NCI-H510A (cell line): ENCODE data around the gene ANO7.
A peak's percentile ranks its signal among the peaks of the same experiment; 100 is the strongest.

Source experiments
- DNase-seq: peaks from one replicate; lab custom pipeline; 2025; lab: John Stamatoyannopoulos, UW

ANO7 gene

DNA sequence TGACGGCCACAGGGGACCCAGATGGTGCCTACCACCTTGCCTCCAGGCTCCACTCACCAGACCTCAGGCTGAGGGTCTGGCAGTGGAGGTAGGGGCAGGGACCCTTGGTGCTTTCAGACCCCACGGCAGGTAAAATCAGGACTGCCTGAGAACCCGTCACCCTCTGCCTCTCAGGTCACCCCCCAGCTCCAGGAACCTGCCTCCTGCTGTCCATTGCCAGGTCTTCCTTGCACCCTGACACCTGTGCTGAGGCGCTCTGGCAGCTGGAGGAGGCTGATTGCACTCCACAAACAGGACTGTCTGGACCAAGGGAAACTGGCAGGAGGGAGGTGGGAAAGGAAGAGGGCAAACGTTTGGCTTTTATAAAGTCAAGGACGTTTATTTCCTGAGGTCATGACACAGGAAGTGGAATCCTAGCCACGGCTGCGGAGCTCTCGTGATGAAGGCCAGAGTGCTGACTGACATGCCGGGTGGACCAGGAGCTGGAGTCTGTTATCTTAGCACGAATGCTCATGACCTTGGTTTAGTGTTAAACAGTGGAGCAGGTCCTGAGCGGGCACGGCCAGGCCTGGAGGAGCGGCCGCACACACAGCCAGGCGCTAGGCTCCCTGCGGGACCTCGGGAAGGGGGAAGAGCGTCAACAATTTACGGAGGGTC, 40.5 kb downstream of the ANO7 start:
- no peak for DNase-seq

DNA sequence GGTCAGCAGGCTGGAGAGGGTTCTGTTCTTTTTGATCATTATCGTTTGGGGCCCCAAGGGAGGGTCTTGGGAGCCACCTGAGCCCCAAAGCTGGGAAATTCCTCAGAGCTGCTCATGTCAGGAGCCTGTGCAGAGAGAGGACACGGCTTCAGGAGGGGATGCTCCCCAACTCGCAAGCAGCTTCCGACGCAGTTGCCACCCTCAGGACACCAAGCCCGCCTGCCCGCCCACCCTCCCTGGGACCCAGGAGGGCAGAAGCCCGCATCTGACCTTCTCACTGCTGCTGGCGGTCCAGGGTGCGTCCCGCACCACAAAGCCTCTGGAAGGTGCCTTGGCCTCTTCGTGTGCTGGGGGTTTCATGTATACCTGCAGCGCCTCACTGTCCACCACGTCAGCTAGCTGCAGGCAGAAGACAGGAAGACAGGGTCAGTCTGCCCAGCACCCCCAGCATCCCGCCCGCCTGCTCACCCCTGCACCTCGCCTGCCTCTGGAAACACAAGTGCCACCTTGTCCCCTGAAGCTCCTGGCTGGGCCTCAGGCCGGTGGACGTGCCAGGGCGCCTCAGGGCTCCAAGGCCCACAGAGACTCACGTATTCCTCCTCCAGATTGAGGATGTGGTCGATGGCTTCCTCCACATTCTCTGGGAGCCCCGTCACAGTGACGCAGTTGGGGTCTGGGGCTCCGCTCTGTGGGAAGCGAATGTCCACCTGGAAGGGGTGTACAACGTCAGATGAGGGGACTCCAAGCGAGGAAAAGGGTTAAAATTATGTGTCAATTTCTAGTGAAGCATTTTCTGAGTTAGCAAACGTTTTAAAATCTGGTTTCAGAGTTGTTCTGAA, 41.3 kb downstream of the ANO7 start:
- no peak for DNase-seq

DNA sequence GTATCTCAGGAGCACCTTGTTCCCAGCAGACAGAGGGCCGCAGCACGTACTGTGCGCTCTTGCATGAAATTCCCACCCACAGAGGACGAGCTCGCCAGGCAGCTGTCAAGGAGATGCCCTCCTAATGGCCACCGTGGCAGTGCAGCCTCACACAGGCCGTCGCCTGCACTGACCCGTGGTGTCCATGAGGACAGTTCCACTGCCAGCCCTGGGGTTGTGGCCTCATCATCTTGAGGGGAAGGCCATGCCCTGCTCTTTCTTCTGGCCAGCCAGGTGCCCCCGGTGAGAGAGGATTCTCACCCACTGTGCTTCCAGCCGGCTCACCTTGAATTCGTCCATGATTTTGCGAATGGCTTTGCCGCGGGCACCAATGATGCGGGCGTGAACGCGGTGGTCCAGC, 42.0 kb downstream of the ANO7 start:
- DNase-seq, result no peak

DNA sequence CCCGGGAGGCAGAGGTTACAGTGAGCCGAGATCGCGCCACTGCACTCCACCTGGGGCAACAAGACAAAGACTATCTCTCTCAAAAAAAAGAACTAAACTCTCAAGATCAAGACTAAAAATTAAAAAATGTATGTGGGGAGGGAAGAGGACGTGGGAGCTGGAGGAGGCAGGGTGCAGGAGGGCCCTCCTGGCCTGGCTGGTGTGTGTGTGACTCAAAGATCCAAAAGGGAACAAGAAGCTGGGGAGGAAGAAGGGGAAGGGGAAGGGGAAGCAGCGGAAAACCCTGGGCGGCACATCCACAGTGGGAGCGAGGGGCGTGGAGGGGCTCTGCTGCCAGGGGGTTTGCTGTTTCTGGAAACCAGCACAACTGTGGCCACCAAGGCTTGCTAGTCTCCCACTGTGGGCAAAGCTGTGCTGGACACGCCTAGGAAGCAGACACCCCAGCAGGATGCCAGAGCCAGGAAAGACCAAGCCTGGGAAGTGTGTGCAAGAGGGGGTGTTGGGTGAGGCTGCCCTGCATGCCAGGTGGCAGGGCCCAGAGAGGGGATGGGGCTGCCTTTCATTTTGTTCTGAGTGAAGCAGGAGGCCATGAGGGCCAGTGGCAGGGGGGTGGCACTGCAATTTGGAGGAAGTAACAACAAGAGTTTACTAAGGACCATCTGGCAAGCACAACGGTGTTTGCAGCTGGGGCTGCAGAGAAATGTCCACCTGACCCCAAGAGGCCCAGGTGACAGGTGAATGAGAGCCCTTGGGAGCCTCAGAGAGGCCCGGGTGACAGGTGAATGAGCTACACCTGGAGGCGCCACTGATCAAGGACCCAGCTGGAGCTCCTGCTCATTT, 44.5 kb downstream of the ANO7 start:
- peak; percentile 85 for DNase-seq

DNA sequence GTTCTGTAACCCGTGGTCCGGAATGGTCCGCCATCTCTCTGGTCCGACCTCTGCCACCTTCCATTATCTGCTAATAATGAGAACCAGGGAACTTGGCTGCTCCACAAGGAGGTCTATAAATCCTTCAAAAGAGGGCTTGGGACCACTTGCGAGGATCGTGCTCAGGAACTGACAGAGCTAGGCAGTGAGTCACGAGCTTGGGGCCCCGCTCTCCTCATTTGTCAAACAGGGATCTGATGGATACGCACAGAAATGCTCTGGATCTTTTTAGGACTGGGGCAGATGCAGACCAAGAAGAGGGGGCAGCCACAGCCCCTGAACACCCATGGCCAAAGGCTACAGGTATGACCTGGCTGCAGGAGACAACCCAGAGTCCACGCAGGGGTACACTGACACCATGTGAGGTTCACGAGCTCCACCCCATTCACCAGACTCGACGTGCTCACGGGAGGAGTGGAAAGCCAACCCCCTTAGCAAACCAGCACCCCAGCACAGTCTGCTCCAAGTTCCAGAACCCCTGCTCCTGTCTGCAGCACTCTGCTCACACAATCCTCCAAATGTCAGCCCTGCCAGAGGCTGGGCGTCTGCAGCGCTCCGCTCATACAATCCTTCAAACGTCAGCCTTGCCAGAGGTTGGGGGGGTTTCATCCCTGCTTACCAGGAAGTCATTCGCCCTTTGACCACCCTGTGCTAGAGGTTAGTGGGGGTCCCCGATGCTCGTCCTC, 45.8 kb downstream of the ANO7 start:
- DNase-seq, result no peak

- no peak for DNase-seq
Measured at GRCh38 chr2:241234962-241235740, 46.7 kb downstream of the ANO7 start.

DNA sequence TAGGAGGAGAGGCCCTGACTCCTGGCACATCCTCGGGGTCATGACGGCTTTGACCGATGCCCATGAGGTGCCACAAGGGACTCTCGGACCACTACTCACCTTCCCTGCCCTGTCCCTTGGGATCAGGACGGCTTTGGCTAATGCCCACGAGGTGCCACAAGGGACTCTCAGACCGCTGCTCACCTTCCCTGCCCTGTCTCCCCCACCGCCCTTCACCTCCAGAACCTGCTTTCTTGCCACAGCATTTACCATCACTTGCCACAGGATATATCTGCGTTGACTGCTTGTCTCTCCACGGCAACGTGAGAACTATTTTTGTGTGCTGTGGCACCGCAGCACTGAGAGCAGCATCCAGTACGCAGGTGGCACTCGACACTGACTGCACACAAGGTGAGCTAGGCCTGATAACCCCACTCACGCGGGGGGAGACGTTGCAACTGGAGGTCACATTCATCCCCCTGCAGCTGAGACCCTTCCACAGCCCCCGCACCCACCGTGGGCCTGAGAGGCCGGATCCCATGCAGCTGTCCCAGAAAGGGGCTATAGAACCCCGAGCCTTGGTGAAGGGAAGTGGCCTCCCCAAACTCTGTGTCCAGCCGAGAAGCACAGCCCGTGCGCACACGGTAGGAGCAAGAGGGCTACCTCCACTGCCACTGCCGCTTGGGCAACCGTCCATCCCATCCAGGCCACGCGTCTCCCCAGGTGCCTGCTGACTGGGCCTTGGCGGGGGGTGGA, 47.5 kb downstream of the ANO7 start:
- no peak for DNase-seq

DNA sequence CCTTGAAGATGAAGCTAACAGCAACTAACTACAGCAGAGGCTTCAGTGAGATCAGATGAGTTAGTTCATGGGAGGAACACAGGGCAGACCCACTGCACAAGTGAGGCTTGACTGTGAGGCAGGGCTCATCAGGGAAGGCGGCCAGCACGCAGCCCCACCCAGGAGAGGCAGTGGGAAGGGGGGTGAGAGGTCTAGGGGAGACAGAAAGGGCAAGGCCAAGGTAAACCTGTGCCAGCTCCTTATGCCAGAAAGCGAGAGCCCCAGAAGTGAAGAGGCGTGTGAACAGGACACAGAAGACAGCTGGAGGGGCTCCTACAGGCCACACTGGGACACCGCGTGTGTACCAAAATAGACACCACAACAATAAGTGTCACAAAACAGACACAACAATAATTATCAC, 48.6 kb downstream of the ANO7 start:
- DNase-seq, result no peak

DNA sequence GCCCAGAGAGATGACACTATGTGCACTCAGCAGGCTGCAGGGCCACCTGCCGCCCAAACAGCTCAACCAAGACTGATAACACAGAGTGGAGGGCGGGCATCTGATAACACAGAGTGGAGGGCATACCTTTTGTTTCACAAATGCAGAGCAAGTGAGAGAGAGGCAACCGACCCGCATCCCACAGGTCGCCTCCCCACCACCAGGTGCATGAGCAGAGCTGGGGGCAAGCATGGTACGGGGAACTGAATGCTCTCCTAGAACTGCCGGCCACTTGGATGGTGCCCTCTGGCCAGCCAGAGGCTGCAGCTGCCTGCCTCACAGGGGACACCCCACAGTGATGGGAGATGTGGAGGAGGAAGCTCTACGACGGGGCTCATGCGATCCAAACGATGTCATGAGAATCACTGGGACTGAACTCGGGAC, 49.5 kb downstream of the ANO7 start:
- DNase-seq, result peak; percentile 26

GRCh38 chr2:241238693-241239198, 50.3 kb downstream of the ANO7 start:
- DNase-seq, result no peak

DNA sequence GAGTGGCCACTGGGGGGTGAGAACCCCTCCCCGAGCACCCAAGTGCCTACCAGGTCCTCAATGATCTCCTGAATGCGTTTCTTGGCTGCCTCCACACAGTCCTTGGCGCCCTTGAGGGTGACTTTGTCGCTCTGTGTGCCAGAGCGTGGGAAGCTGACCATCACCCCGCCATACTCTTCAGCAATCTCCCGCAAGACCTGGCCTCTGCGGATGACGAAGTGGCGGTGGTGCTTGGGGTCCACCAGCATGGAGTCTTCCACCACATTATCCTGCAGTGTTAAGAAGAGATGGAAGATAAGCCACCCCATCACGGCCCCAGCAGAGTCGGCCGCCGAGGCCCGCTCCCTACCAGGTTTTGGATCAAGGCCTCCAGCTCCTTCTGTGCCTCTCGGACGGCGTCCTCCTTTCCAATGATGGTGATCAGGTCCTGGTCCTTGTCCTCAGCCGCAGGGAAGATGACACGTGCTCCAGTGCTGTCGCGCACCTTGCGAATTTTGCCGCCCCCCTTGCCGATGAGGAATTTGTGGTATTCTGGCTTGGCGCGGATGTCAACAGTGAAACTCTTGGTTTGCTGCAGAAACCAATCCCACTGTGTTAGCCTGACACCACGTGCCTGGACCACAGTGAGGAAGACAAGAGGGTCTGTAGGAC, 51.2 kb downstream of the ANO7 start:
- DNase-seq, result no peak

- no peak for DNase-seq
Measured at GRCh38 chr2:241240320-241241004, 52.0 kb downstream of the ANO7 start.

- DNase-seq, result no peak
Measured at GRCh38 chr2:241241669-241242068, 53.2 kb downstream of the ANO7 start.

GRCh38 chr2:241242306-241242705, 53.8 kb downstream of the ANO7 start:
- no peak for DNase-seq

DNA sequence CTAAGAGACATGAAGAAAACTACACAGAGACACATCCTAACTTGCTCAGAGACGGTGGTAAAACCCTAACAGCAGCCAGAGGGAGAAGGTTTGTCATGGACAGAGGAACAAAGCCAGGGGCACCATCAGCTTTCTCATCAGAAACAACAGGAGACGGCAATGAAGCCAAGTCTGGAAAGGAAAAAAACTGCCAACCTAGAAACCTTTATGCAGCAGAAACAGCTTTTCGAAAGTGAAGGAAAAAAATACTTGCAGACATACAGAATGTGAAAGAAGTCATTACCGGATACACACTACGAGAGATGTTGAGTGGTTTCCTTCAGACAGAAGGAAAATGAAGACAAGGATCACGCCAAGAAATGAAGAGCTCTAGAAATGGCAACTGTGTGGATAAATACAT, 55.9 kb downstream of the ANO7 start:
- no peak for DNase-seq

DNA sequence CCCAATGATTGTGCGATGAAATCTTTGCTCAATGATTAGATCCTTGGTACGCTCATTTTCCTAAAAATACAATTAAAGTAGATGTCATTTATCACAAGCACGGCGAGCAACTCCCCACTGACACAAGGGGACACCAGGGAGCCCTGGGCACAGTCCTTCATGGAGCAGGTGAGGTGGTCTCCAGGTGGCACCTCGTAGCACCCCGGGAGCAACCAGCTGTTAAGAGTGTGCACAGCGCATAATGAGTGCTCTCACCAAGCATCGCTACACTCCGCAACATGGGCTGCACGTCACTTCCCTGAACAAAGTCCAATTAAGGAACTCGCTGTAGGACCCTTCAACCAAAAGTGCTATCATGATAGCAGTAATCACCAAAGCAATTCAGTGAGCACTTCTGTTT, 59.8 kb downstream of the ANO7 start:
- DNase-seq, result no peak

GRCh38 chr2:241248897-241249296, 60.4 kb downstream of the ANO7 start:
- no peak for DNase-seq

DNA sequence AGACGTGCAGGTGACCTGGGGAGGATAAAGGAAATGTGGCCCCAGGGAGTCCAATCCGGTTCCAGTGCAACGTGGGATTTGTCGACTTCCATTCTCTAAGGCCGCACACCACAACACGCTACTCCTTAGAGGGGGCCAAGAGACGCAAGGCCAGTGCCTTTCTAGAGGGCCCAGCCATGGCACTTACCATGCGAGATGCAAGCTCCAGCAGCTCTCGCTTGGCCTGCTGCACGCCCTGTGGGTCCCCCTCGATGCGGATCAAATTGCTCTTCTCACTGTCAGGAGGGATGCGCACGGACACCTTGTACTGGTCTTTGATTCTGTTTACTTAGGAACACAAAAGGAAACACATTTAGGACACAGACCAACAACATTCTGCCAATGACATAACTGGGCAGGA, 61.2 kb downstream of the ANO7 start:
- no peak for DNase-seq

DNA sequence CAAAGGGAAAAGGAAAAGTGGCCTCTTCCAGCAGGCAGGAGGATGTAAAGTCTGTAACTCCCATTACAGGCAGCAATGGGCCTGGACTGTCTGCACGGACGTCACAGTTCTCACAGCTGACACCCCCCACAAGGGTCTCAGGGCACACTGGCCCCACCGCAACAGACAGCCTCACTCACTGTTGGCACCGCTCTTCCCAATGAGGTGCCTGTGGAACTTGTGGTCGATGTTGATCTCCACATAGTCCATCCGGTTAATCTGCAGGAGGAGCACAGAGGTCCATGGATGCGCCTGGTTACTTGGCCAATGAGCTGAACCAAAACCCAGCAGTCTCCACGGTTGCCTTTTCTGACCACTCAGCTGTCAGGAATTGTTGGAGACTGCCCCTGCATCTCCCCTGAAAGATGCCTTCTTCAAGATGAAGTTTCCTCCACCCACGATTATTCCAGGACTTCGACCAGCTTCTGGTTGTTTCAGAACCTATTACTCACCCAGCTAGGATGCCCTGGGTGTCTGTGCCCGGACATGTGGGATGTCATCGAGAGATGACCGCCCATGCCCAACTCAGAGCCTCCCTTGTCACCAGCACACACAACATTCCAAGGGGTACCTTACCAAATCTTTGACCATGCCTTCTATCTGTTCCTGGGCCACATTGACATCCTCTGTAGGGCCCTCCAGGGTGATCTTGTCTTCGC, 64.5 kb downstream of the ANO7 start:
- no peak for DNase-seq
